Glutamatergic neuron (in vitro differentiated cells): Measurements from ENCODE around the gene RBM44. TPM values are rescaled to one million over a fixed set of nuclear protein-coding genes. Genes with fewer than 3 reads are reported as not detected.
A peak's percentile ranks its signal among the peaks of the same experiment; 100 is the strongest.
"Not testable (repeated sequence)": the region's sequence is repeated elsewhere in the genome, so short reads cannot be mapped to it uniquely, and the experiment has no call there.

ENCODE experiments used
- DNase-seq: peaks from one replicate; pipeline ENCODE4 v3.0.0; 2022
- H3K27ac Mint-ChIP-seq: one replicate; pipeline ENCODE4 v1.8.0; 2020; ENCODE audit warnings: mild to moderate bottlenecking, mixed read lengths, inconsistent platforms; ENCODE audit not compliant: unreplicated experiment
- H3K27me3 Mint-ChIP-seq: one replicate; pipeline ENCODE4 v1.8.0; 2020; ENCODE audit warnings: mild to moderate bottlenecking, moderate library complexity, mixed read lengths, inconsistent platforms; ENCODE audit not compliant: unreplicated experiment
- H3K36me3 Mint-ChIP-seq: one replicate; pipeline ENCODE4 v1.8.0; 2020; ENCODE audit warnings: mild to moderate bottlenecking, mixed read lengths, inconsistent platforms; ENCODE audit not compliant: unreplicated experiment
- H3K4me1 Mint-ChIP-seq: one replicate; pipeline ENCODE4 v1.8.0; 2020; ENCODE audit warnings: mild to moderate bottlenecking, low read depth, mixed read lengths, inconsistent platforms; ENCODE audit not compliant: unreplicated experiment
- H3K4me3 Mint-ChIP-seq: one replicate; pipeline ENCODE4 v1.8.0; 2020; ENCODE audit warnings: mild to moderate bottlenecking, mixed read lengths, inconsistent platforms; ENCODE audit not compliant: unreplicated experiment
- H3K9me3 Mint-ChIP-seq: one replicate; pipeline ENCODE4 v1.8.0; 2020; ENCODE audit warnings: mild to moderate bottlenecking, moderate library complexity, mixed read lengths, inconsistent platforms; ENCODE audit not compliant: unreplicated experiment
- total RNA-seq: library from RNA; stranded (reverse); fragmentation: NEBNext Ultra II Directional; extraction: Animal tissue kit (Norgen Biotek cat#: 25700); gene quantifications from one replicate; pipeline ENCODE4 v1.2.1, GENCODE V29; 2021; ENCODE audit not compliant: unreplicated experiment
- TF ChIP-seq, protein P1 (sequence below): fragments of 200-600 bp; sonication (generic); IDR thresholded peaks from one replicate; pipeline ENCODE4 v1.5.0; 2021; ENCODE audit not compliant: partially characterized antibody, unreplicated experiment

Gene RBM44
- total RNA-seq, 1 donor from 2014 or later: 1.3 TPM

DNA sequence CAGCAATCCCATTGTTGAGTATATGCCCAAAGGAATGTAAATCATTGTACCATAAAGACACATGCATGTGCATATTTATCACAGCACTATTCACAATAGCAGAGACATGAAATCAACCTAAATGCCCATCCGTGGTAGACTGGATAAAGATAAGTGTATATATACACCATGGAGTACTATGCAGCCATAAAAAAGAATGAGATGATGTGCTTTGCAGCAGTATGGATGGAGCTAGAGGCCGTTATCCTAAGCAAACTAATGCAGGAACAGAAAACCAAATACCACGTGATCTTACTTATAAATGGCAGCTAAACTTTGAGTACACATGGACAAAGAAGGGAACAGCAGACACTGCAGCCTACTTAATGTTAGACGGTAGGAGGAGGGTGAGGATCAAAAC is 42.5 kb downstream of the RBM44 start:
- no peak for DNase-seq
- Mint-ChIP-seq H3K9me3 (no peaks in the 10 kb centered on the region), H3K4me3 (no peak overlapping the region), H3K27ac (no peak overlapping the region), H3K4me1 (no peaks in the 10 kb centered on the region), H3K36me3 (no peaks in the 10 kb centered on the region), H3K27me3 (peaks cover 3% of the 10 kb centered on the region)
- TF ChIP-seq, protein P1, sequence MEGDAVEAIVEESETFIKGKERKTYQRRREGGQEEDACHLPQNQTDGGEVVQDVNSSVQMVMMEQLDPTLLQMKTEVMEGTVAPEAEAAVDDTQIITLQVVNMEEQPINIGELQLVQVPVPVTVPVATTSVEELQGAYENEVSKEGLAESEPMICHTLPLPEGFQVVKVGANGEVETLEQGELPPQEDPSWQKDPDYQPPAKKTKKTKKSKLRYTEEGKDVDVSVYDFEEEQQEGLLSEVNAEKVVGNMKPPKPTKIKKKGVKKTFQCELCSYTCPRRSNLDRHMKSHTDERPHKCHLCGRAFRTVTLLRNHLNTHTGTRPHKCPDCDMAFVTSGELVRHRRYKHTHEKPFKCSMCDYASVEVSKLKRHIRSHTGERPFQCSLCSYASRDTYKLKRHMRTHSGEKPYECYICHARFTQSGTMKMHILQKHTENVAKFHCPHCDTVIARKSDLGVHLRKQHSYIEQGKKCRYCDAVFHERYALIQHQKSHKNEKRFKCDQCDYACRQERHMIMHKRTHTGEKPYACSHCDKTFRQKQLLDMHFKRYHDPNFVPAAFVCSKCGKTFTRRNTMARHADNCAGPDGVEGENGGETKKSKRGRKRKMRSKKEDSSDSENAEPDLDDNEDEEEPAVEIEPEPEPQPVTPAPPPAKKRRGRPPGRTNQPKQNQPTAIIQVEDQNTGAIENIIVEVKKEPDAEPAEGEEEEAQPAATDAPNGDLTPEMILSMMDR: no peak

DNA sequence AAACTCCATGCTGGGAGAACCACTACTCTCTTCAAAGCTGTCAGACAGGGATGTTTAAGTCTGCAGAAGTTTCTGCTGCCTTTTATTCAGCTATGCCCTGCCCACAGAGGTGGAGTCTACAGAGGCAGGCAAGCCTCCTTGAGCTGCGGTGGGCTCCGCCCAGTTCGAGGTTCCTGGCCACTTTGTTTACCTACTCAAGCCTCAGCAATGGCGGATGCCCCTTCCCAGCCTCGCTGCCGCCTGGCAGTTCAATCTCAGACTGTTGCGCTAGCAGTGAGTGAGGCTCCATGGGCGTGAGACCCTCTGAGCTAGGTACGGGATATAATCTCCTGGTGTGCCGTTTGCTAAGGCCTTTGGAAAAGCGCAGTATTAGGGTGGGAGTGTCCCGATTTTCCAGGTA is 50.4 kb downstream of the RBM44 start:
- not testable (repeated sequence) for H3K27ac Mint-ChIP-seq, H3K27me3 Mint-ChIP-seq, H3K9me3 Mint-ChIP-seq, H3K4me1 Mint-ChIP-seq, DNase-seq, H3K4me3 Mint-ChIP-seq, H3K36me3 Mint-ChIP-seq

DNA sequence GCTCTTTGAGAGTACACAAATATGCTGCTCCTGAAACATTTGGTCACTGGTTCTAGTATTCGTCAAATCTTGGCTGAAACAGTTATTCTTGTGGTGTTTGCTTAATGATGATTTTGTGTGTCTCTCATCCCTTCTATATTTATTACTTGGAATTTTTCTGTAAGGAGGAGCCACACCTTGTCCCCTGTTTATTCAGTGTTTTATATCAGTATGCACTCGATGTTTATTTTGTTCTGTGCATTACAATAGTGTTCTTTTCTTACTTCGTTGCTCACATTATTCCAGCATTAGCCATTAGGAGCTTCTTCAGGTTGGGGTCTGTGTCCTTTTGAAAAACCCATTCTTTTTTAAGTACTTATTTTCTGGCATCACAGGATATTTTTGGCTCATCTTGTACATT is 55.7 kb downstream of the RBM44 start:
- H3K36me3 Mint-ChIP-seq: no peaks in the 10 kb centered on the region
- TF ChIP-seq, protein P1: no peak
- H3K4me3 Mint-ChIP-seq: no peak overlapping the region
- peaks cover 19% of the 10 kb centered on the region for H3K4me1 Mint-ChIP-seq
- no peaks in the 10 kb centered on the region for H3K9me3 Mint-ChIP-seq
- H3K27ac Mint-ChIP-seq: no peak overlapping the region
- H3K27me3 Mint-ChIP-seq: no peaks in the 10 kb centered on the region
- DNase-seq: no peak

DNA sequence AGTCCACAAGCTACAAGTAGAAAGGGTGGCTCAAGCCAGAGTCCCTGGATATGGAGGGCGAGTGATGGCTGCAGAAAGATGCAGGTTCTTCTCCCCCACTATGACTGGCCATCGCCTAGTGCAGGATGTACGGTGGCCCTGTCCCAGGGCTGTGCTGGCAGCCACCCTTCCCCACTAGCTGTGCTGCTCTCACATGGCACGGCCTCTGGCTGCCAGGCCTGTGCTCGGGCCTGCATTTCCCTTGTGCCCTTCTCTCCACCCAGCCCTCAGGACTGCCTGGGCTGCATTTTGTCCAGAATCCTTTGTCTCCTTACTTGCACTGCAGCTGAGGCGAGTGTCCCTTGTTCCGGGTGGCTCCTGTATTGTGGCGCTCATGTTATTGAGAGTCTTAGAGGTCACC is 59.2 kb downstream of the RBM44 start:
- H3K9me3 Mint-ChIP-seq: peaks cover 2% of the 10 kb centered on the region
- no peak overlapping the region for H3K4me3 Mint-ChIP-seq
- peaks cover 2% of the 10 kb centered on the region for H3K27me3 Mint-ChIP-seq
- H3K36me3 Mint-ChIP-seq: no peaks in the 10 kb centered on the region
- H3K27ac Mint-ChIP-seq: peak overlapping the region; percentile 48
- DNase-seq: no peak
- TF ChIP-seq, protein P1: no peak
- H3K4me1 Mint-ChIP-seq: peaks cover 22% of the 10 kb centered on the region

DNA sequence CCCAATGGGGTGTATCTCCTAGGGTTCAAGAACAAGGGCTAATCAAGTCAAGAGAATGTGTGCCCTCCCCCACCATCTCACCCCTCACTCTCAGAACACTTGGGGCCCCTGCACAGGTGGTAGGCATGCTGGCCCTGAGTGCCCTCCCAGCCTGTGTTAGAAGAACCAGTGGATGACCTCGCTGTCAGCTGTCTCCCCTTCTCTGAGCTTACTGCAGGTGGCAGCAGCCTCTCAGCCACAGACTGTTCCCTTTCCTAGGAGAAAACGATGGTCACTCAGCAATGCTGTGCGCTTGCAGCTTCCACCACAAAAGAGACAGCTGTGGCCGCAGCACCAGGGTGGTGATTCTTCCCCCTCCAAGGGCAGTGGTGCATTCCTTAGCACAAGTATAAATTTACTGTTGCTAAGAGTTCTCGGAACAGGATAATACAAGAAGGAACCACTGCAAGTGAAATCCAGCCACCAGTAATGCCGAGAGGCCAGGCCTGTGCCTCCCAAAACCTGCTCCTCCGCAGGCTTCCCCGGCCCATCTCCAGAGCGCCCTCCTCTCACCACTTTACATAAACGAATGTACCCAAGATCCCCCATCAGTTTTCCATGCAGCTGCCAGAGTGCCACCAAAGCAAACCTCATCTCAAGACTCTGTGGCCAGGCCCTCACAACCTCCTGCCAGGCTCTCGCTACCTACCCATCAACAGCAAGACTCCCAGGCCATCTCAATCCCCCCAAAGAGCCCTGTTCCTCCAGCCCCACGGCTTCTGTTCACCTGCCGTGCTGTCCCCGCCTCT is 59.9 kb downstream of the RBM44 start:
- peak overlapping the region; percentile 67 for H3K27ac Mint-ChIP-seq
- H3K27me3 Mint-ChIP-seq: peaks cover 2% of the 10 kb centered on the region
- H3K4me3 Mint-ChIP-seq: peak overlapping the region; percentile 76
- H3K4me1 Mint-ChIP-seq: peaks cover 22% of the 10 kb centered on the region
- DNase-seq: peak; percentile 74
- H3K9me3 Mint-ChIP-seq: peaks cover 2% of the 10 kb centered on the region
- TF ChIP-seq, protein P1: peak; percentile 45
- no peaks in the 10 kb centered on the region for H3K36me3 Mint-ChIP-seq
